ENCODE results near the gene STYXL1. TPM values are rescaled to one million over a fixed set of nuclear protein-coding genes. Genes with fewer than 3 reads are reported as not detected.

The STYXL1 gene
- total RNA-seq, 1 experiment from 2014 or later, result 21.3 TPM

- H3K27ac Mint-ChIP-seq, result peak overlapping the region; percentile 60; the same call in 1 of the 2 replicates
- no peaks in the 10 kb centered on the region for H3K4me1 Mint-ChIP-seq
- DNase-seq (ENCODE audit: low spot score) (no peak), ATAC-seq (no peak)
- no peaks in the 10 kb centered on the region for H3K27me3 Mint-ChIP-seq (ENCODE audit: low read depth)
- no peaks in the 10 kb centered on the region for H3K9me3 Mint-ChIP-seq
- ChIA-PET CTCF (no interaction called here), POLR2A (no interaction called here)
- H3K36me3 Mint-ChIP-seq, result peaks cover 8% of the 10 kb centered on the region
- no peak overlapping the region for H3K4me3 Mint-ChIP-seq
- TF ChIP-seq TP53 (CRISPR knock-in tag; IDR thresholded peaks at IDR 0.05) (no peak), USF2 (CRISPR knock-in tag; IDR thresholded peaks at IDR 0.05) (no peak), SMAD3 (CRISPR knock-in tag; IDR thresholded peaks at IDR 0.05; ENCODE audit: borderline replicate concordance) (no peak), NFATC4 (CRISPR knock-in tag; IDR thresholded peaks at IDR 0.05) (no peak), HMGA2 (CRISPR knock-in tag; IDR thresholded peaks at IDR 0.05) (no peak), ELF4 (CRISPR knock-in tag; IDR thresholded peaks at IDR 0.05; ENCODE audit: low read depth) (no peak), ZNF317 (CRISPR knock-in tag; IDR thresholded peaks at IDR 0.05; ENCODE audit: borderline replicate concordance, low read depth) (no peak), ZNF263 (CRISPR knock-in tag; IDR thresholded peaks at IDR 0.05; ENCODE audit: low read depth) (no peak), ETV6 (CRISPR knock-in tag; IDR thresholded peaks at IDR 0.05) (no peak), IRF2 (CRISPR knock-in tag; IDR thresholded peaks at IDR 0.05; ENCODE audit: borderline replicate concordance, low read depth) (no peak), SMAD4 (CRISPR knock-in tag; IDR thresholded peaks at IDR 0.05) (no peak), NFE2L1 (CRISPR knock-in tag; IDR thresholded peaks at IDR 0.05) (no peak), GTF2I (CRISPR knock-in tag; conservative IDR thresholded peaks at IDR 0.05) (no peak)
- TF ChIP-seq, protein P1, sequence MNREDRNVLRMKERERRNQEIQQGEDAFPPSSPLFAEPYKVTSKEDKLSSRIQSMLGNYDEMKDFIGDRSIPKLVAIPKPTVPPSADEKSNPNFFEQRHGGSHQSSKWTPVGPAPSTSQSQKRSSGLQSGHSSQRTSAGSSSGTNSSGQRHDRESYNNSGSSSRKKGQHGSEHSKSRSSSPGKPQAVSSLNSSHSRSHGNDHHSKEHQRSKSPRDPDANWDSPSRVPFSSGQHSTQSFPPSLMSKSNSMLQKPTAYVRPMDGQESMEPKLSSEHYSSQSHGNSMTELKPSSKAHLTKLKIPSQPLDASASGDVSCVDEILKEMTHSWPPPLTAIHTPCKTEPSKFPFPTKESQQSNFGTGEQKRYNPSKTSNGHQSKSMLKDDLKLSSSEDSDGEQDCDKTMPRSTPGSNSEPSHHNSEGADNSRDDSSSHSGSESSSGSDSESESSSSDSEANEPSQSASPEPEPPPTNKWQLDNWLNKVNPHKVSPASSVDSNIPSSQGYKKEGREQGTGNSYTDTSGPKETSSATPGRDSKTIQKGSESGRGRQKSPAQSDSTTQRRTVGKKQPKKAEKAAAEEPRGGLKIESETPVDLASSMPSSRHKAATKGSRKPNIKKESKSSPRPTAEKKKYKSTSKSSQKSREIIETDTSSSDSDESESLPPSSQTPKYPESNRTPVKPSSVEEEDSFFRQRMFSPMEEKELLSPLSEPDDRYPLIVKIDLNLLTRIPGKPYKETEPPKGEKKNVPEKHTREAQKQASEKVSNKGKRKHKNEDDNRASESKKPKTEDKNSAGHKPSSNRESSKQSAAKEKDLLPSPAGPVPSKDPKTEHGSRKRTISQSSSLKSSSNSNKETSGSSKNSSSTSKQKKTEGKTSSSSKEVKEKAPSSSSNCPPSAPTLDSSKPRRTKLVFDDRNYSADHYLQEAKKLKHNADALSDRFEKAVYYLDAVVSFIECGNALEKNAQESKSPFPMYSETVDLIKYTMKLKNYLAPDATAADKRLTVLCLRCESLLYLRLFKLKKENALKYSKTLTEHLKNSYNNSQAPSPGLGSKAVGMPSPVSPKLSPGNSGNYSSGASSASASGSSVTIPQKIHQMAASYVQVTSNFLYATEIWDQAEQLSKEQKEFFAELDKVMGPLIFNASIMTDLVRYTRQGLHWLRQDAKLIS (CRISPR knock-in tag; IDR thresholded peaks at IDR 0.05; ENCODE audit: borderline replicate concordance), result no peak
Measured at GRCh38 chr7:75980430-75981202, 67.2 kb downstream of the STYXL1 start.

- no peak for TF ChIP-seq AR (CRISPR knock-in tag; IDR thresholded peaks at IDR 0.05)
- TF ChIP-seq, protein P2, sequence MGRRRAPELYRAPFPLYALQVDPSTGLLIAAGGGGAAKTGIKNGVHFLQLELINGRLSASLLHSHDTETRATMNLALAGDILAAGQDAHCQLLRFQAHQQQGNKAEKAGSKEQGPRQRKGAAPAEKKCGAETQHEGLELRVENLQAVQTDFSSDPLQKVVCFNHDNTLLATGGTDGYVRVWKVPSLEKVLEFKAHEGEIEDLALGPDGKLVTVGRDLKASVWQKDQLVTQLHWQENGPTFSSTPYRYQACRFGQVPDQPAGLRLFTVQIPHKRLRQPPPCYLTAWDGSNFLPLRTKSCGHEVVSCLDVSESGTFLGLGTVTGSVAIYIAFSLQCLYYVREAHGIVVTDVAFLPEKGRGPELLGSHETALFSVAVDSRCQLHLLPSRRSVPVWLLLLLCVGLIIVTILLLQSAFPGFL (CRISPR knock-in tag; IDR thresholded peaks at IDR 0.05; ENCODE audit: borderline replicate concordance), result no peak
- no peak for TF ChIP-seq OVOL2 (CRISPR knock-in tag; IDR thresholded peaks at IDR 0.05; ENCODE audit: borderline replicate concordance)
- TF ChIP-seq ZNF512 (CRISPR knock-in tag; IDR thresholded peaks at IDR 0.05; ENCODE audit: borderline replicate concordance), result no peak
- TF ChIP-seq HMGA2 (CRISPR knock-in tag; IDR thresholded peaks at IDR 0.05), result no peak
- TF ChIP-seq, protein P3, sequence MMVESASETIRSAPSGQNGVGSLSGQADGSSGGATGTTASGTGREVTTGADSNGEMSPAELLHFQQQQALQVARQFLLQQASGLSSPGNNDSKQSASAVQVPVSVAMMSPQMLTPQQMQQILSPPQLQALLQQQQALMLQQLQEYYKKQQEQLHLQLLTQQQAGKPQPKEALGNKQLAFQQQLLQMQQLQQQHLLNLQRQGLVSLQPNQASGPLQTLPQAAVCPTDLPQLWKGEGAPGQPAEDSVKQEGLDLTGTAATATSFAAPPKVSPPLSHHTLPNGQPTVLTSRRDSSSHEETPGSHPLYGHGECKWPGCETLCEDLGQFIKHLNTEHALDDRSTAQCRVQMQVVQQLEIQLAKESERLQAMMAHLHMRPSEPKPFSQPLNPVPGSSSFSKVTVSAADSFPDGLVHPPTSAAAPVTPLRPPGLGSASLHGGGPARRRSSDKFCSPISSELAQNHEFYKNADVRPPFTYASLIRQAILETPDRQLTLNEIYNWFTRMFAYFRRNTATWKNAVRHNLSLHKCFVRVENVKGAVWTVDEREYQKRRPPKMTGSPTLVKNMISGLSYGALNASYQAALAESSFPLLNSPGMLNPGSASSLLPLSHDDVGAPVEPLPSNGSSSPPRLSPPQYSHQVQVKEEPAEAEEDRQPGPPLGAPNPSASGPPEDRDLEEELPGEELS (CRISPR knock-in tag; IDR thresholded peaks at IDR 0.05), result no peak
- ChIA-PET POLR2A (no interaction called here), CTCF (no interaction called here)
- no peaks in the 10 kb centered on the region for H3K9me3 Mint-ChIP-seq
- no peak for ATAC-seq
- H3K36me3 Mint-ChIP-seq, result peaks cover 10% of the 10 kb centered on the region
- DNase-seq (ENCODE audit: low spot score), result no peak
- H3K27ac Mint-ChIP-seq, result peak overlapping the region; percentile 60
- H3K4me3 Mint-ChIP-seq, result no peak overlapping the region
- no peaks in the 10 kb centered on the region for H3K4me1 Mint-ChIP-seq
- no peaks in the 10 kb centered on the region for H3K27me3 Mint-ChIP-seq (ENCODE audit: low read depth)
Measured at GRCh38 chr7:75979759-75980429, 67.9 kb downstream of the STYXL1 start.

All from WTC11 (cell line).